SHP77 (cell line): Measurements from ENCODE around the gene ARHGEF28.

Source experiments
- DNase-seq, 2 experiments: peaks; one replicate each; lab custom pipeline; 2025; lab: John Stamatoyannopoulos, UW

Gene ARHGEF28

GRCh38 chr5:73816656-73817420 is 190.8 kb downstream of the ARHGEF28 start:
- no peak for DNase-seq

GRCh38 chr5:73818357-73818756 is 192.4 kb downstream of the ARHGEF28 start:
- no peak for DNase-seq

GRCh38 chr5:73820326-73820725 is 194.3 kb downstream of the ARHGEF28 start:
- no peak for DNase-seq

DNA sequence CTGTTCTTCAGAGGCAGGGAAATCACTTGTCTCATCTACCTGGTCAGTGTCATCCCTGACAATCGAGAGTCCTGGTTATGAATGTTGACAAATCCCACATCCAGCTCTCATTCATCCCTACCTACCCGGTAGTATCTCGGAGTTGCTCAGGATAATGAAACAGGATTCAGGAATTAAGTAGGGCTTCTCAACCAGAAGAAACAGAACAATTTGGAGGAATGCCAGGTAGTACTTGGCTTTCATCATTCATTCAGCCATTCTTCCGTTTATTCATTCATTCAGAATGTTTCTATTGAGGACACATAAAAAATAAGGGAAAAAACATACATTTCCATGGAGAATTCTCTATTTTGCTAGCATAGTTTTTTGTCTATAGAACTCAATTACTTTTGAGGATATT is 195.0 kb downstream of the ARHGEF28 start:
- DNase-seq, result no peak

- no peak for DNase-seq
Measured at GRCh38 chr5:73822278-73822988, 196.4 kb downstream of the ARHGEF28 start.

- no peak for DNase-seq
Measured at GRCh38 chr5:73822989-73823339, 197.0 kb downstream of the ARHGEF28 start.

- no peak for DNase-seq
Measured at GRCh38 chr5:73823508-73823925, 197.5 kb downstream of the ARHGEF28 start.

DNA sequence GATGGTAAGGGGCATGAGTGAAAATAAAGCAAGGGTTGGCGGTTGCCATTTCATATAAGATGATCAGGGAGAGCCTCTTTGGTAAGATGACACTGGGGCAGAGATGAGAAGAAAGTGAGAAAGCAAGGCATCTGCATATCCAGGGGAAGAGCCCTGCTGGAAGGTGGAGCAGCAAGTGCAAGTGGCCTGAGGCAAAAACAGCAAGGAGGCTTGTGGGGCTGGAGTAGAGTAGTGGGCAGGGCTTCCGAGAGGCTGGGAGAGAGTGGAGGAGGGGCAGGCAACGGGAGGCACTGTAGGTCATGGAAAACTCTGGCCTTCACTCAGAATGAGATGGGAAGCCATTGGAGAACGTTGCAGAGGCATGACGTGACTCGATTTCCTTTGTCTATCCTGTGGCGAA is 199.2 kb downstream of the ARHGEF28 start:
- no peak for DNase-seq

DNA sequence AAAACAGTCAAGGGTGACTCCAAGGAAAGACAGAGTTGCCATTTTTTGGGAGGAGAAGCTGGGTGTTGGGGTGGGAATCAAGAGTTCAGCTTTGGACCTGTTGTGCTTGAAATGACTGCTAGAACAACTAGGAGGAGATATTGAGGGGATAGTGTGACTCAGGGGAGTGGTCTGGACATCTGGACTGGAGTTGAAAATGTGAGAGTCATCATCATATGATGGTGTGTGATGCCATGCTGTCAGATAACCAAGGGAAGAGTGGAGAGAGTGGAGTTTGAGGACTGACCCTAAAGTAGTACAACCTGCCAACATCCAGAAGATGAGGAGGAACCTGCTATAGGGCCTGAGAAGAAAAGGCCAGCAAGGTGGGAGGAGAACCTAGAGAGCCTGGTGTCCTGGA is 199.7 kb downstream of the ARHGEF28 start:
- DNase-seq, result no peak

- DNase-seq, result no peak
Measured at GRCh38 chr5:73826301-73827105, 200.5 kb downstream of the ARHGEF28 start.

GRCh38 chr5:73827106-73827450 is 201.1 kb downstream of the ARHGEF28 start:
- no peak for DNase-seq

DNA sequence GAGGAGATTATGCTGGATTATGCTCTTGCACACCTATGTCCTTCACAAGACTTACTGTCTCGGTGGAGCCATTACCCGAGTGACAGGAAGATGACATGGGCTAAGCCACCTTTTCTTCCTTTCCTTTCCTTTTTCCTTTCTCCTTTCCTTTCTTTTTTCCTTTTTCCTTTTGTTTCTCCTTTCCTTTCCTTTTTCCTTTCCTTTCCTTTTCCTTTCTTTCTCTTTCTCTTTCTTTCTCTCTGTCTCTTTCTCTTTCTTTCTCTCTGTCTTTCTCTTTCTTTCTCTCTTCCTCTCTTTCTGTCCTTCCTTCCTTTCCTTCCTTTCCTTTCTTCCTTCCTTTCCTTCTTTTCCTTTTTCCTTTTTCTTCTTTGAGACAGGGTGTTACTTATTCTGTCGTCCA is 202.5 kb downstream of the ARHGEF28 start:
- no peak for DNase-seq

GRCh38 chr5:73830646-73831045 is 204.7 kb downstream of the ARHGEF28 start:
- DNase-seq, result no peak

GRCh38 chr5:73831066-73831465 is 205.1 kb downstream of the ARHGEF28 start:
- DNase-seq, result no peak

GRCh38 chr5:73834693-73835092 is 208.7 kb downstream of the ARHGEF28 start:
- no peak for DNase-seq

DNA sequence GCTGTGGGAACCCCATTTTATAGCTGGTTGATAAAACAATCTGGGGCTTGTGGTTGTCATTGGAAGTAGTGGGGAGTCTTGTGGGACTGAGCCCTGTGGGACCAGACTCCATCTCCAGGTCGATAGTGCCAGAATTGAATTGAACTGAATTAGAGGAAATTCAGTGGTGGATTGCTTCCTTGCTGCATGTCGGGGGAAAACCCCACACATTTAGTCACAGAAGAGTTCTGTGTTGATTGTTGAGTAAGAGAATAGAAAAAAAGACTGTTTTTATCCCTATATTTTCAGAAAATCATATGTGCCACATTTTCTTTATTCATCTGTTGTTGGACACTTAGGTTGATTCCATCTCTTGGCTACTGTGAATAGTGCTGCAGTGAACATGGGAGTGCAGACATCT is 209.7 kb downstream of the ARHGEF28 start:
- DNase-seq, result no peak

DNA sequence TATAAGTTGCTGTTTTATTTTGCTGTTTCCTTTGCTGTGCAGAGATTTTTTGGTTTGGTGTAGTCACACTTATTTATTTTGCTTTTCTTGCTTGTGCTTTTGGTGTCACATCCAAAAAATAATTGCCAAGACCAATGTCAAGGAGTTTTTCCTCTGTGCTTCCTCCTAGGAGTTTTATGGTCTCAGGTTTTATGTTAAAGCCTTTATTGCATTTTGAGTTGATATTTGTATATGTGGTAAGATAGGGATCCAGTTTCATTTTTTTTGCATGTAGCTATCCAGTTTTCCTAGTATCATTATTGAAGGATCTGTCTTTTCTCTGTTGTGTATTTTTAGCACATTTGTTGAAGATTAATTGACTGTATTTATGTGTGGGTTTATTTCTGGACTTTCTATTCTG is 210.6 kb downstream of the ARHGEF28 start:
- DNase-seq, result no peak

GRCh38 chr5:73838901-73839300 is 212.9 kb downstream of the ARHGEF28 start:
- DNase-seq, result no peak

DNA sequence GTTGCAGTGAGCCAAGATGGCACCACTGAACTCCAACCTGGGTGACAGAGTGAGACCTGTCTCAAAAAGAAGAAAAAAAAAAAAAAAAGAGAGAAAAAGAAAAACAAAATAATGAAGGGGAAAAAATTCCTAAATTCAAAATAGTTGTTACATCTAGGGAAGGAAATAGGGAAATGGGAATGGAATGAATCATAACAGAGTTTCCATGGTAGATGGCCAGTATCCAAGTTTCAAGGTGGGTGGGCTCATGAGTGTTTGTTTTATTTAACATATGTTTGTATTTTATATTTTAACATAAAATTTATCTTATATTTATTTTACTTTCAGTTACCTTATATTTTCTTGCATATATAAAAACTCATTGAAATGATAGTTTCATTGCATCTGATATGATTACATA is 215.6 kb downstream of the ARHGEF28 start:
- DNase-seq, result no peak

DNA sequence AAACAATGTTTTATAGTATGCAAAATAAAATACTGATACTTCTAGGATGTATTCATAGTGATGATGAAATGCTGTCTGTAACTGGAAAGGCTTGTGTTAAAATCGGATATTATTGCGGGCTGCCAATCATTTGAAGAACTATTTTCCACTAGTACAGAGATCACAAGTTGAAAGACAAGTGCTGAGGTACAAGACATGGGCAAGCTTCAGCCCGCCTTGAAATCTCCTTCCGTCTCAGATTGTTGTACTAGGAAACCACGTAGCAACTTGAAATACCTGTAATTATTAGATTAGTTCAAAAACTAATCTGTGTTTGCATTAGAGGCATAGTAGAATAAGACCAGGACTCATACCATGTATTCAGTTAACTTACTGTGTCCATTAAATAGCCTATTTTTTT is 218.2 kb downstream of the ARHGEF28 start:
- no peak for DNase-seq

DNA sequence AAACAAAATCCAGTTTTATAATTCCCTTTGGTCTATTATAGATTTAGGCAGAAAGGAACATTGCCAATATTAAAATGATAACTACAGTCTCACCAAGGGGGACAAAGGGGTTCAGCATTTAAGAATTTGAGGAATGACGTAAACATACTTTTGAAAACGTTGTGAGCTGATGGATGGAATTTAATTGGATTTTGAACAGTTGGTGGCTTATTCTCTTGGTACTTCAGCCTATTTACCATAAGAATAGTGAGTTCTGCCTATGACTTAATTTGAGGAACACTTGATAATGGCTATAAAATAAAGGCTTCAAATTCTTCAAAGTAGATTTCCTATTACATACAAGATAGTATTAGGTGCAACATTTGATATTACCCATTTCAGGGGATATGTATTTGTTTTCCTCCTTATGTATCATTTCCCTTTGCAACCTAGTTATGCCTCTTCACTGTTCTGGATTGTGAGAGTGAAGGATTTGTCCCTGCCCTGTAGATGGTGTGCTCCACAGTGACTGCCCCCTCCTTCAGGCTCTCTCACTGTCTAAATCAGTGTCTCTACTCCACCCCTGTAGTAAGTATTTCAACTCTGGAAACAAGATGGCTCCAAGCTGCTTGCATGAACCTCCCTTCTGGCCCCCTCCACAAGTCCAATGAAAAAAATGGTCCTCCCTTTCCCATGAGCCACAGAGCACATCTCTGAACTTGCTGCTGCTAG is 225.6 kb downstream of the ARHGEF28 start:
- no peak for DNase-seq

GRCh38 chr5:73853091-73853490 is 227.1 kb downstream of the ARHGEF28 start:
- DNase-seq, result no peak
